GM20000 (cell line): ENCODE results near the gene POLG.

ENCODE experiments used
- DNase-seq: peaks from one replicate; pipeline ENCODE4 v3.0.0; 2012; ENCODE audit warnings: low spot score
- CTCF ChIP-seq: IDR thresholded peaks from 2 replicates; pipeline ENCODE4 v1.5.1; 2012; ENCODE audit warnings: mild to moderate bottlenecking, control low read depth; ENCODE audit errors: extremely low read depth, missing control alignments

The POLG gene

GRCh38 chr15:89327113-89327512 is 7.5 kb downstream of the POLG start:
- no peak for TF ChIP-seq CTCF
- no peak for DNase-seq

GRCh38 chr15:89326316-89326715 is 8.3 kb downstream of the POLG start:
- no peak for TF ChIP-seq CTCF
- no peak for DNase-seq

- TF ChIP-seq CTCF: no peak
- no peak for DNase-seq
These were observed 9.4 kb downstream of the POLG start for GRCh38 chr15:89325039-89325803.

- no peak for TF ChIP-seq CTCF
- no peak for DNase-seq
These were observed 10.8 kb downstream of the POLG start for GRCh38 chr15:89323825-89324224.

GRCh38 chr15:89322822-89323221 is 11.8 kb downstream of the POLG start:
- DNase-seq: no peak
- no peak for TF ChIP-seq CTCF

DNA sequence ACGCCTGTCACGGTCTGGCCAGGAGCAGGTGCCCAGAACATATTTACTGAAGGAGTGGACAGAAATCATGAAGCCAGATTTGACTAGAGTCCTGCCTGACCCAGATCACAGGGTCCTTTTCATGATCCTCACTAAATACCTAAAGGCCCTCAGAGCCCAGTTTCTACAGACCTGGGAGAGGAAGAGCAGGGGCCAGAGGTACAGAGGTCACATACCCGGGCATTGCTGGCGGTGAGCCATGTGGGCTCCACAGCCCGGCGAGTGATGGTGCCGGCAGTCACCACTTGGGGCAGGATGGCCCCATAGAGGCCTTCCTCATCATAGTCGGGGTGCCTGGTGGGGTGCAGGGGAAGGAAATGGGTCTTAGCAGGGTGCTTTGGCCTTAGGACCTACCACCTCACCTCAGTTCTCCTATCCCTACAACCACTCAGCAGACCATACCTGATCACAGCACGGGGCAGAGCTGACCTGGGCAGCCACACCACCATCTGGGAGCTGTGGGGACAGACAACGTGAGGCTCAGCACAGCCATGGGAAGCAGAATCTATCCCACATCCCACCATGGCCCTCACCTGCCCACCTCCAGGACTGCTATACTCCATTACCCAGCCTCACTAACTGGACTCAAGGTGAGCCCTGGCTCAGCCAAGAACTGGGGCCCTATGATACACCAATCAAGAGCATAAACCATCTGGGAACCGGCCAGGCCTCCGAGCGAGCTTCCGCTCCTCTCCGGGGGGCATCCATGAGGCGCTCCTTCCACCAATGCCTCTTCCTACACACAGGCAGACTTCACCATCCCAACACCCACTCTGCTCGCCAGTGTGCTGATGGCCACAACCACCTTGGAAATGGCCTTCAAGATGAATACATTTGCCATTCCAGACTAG is 12.9 kb downstream of the POLG start:
- TF ChIP-seq CTCF: no peak
- no peak for DNase-seq

DNA sequence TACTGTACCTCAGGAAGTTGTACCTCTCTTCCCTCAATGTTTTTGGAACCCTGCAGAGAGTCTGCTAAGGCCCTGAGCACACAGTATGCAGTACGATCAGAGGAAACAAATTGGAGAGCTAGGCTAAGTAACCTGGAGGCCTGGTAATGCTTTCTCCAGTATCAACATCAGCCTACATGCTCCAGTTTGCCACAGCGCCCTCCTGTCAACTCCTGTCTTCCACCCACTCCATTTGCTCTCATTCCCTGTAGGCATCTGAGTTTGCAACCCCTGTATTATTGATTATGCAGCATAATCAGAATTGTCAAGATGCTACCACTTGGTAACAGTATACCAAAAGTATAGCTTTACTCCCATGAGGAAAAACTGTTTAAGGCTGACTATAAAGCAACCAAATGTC is 14.4 kb downstream of the POLG start:
- TF ChIP-seq CTCF: no peak
- no peak for DNase-seq
